Astrocyte (in vitro differentiated cells and primary cell): ENCODE measurements around the gene KRT28. TPM values are rescaled to one million over a fixed set of nuclear protein-coding genes. Genes with fewer than 3 reads are reported as not detected.

Source experiments
- DNase-seq: peaks from one replicate; pipeline ENCODE4 v3.0.0-alpha.2; 2010; ENCODE audit warnings: low read depth
- FAIRE-seq: peaks from 2 replicates; lab custom pipeline; 2011; peaks lifted over from hg19 to GRCh38; lab: Jason Lieb, UNC
- H2AFZ ChIP-seq: 2 replicates; pipeline ENCODE4 v1.6.0; 2012; ENCODE audit warnings: low read depth, low read length, inconsistent platforms
- H3K27ac ChIP-seq: 2 replicates; pipeline ENCODE4 v1.5.1; 2011; ENCODE audit warnings: low read depth, low read length, inconsistent platforms
- H3K27me3 ChIP-seq: 2 replicates; pipeline ENCODE4 v1.6.0; 2011; ENCODE audit warnings: low read length, inconsistent platforms; ENCODE audit not compliant: insufficient read depth
- H3K36me3 ChIP-seq: 2 replicates; pipeline ENCODE4 v1.5.1; 2011; ENCODE audit warnings: low read length, inconsistent platforms; ENCODE audit not compliant: insufficient read depth
- H3K4me1 ChIP-seq: 2 replicates; pipeline ENCODE4 v1.5.1; 2011; ENCODE audit warnings: low read length, inconsistent platforms; ENCODE audit not compliant: insufficient read depth
- H3K4me2 ChIP-seq: 2 replicates; pipeline ENCODE4 v1.6.0; 2012; ENCODE audit warnings: low read length, inconsistent platforms
- H3K4me3 ChIP-seq: 2 replicates; pipeline ENCODE4 v1.5.1; 2011; ENCODE audit warnings: low read depth, mild to moderate bottlenecking, low read length, inconsistent platforms; ENCODE audit not compliant: insufficient read depth
- H3K79me2 ChIP-seq: 2 replicates; pipeline ENCODE4 v1.6.0; 2012; ENCODE audit warnings: mild to moderate bottlenecking, low read length, inconsistent platforms; ENCODE audit not compliant: insufficient read depth
- H3K9ac ChIP-seq: 2 replicates; pipeline ENCODE4 v1.6.0; 2012; ENCODE audit warnings: mild to moderate bottlenecking, low read length, inconsistent platforms
- H3K9me3 ChIP-seq: 2 replicates; pipeline ENCODE4 v1.5.1; 2012; ENCODE audit warnings: low read depth, mild to moderate bottlenecking, low read length, inconsistent platforms; ENCODE audit not compliant: insufficient read depth
- H4K20me1 ChIP-seq: 2 replicates; pipeline ENCODE4 v1.6.0; 2012; ENCODE audit warnings: low read length, inconsistent platforms; ENCODE audit not compliant: insufficient read depth
- H3K27ac Mint-ChIP-seq: one replicate; pipeline ENCODE4 v1.8.0; 2021; ENCODE audit warnings: mild to moderate bottlenecking, mixed read lengths; ENCODE audit not compliant: unreplicated experiment
- H3K27me3 Mint-ChIP-seq: one replicate; pipeline ENCODE4 v1.8.0; 2021; ENCODE audit warnings: low read depth, mixed read lengths; ENCODE audit not compliant: unreplicated experiment
- H3K36me3 Mint-ChIP-seq: one replicate; pipeline ENCODE4 v1.8.0; 2021; ENCODE audit warnings: low read depth, mixed read lengths; ENCODE audit not compliant: unreplicated experiment
- H3K4me1 Mint-ChIP-seq: one replicate; pipeline ENCODE4 v1.8.0; 2021; ENCODE audit warnings: low read depth, mixed read lengths; ENCODE audit not compliant: unreplicated experiment
- H3K4me3 Mint-ChIP-seq: one replicate; pipeline ENCODE4 v1.8.0; 2021; ENCODE audit warnings: mild to moderate bottlenecking, moderate library complexity, mixed read lengths; ENCODE audit not compliant: unreplicated experiment
- H3K9me3 Mint-ChIP-seq: one replicate; pipeline ENCODE4 v1.8.0; 2021; ENCODE audit warnings: mild to moderate bottlenecking, mixed read lengths; ENCODE audit not compliant: unreplicated experiment
- CTCF ChIP-seq: IDR thresholded peaks from 2 replicates; pipeline ENCODE4 v1.5.1; 2011; ENCODE audit warnings: low read depth, mild to moderate bottlenecking, inconsistent platforms, low read length, moderate library complexity; ENCODE audit not compliant: insufficient read depth
- EZH2 ChIP-seq: IDR thresholded peaks from 2 replicates; pipeline ENCODE4 v1.6.1; 2012; ENCODE audit warnings: mild to moderate bottlenecking, low read length, inconsistent platforms; ENCODE audit not compliant: insufficient read depth
- total RNA-seq: library from RNA; stranded (reverse); gene quantifications from 2 replicates; pipeline ENCODE4 v1.2.1, GENCODE V29; 2021

The KRT28 gene
- total RNA-seq, 1 donor from 2014 or later, result not detected

DNA sequence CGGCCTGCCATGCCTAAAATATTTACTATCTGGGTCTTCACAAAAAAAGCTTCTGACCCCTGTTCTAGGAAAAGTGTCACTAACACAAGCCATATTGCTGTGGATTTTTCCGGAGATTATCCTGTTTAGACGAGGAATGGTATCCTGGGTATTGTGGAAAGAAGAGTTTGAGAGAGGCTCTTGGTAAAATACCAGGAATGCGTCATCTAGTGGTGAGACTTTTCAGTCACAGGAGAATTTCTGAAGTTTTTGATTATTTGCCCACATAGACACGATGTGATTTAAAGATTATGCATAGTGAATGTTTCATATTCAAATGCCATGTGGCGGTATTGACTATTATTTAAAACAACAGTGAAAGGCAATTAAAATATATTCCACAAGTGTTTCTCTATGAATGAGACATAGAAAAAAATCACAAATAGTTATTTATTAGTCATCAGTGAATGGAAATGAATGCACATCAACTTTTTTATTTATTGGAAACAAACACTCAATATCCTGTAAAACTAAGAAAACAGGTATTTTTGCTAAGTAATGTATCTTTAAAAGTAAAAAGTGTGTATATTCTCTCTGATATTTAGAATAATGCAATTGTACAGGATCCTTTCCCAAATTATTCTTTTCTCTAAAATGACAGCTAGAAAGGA lies 7.8 kb downstream of the KRT28 start:
- Histone ChIP-seq H3K27me3 (peaks cover 18% of the 10 kb centered on the region), H4K20me1 (no peaks in the 10 kb centered on the region), H3K27ac (no peak overlapping the region), H3K36me3 (no peaks in the 10 kb centered on the region), H3K4me1 (no peaks in the 10 kb centered on the region), H2AFZ (no peak overlapping the region), H3K9me3 (no peaks in the 10 kb centered on the region), H3K4me2 (no peak overlapping the region), H3K79me2 (no peaks in the 10 kb centered on the region), H3K9ac (no peak overlapping the region), H3K4me3 (no peak overlapping the region)
- H3K4me1 Mint-ChIP-seq, result no peaks in the 10 kb centered on the region
- peaks cover 21% of the 10 kb centered on the region for H3K27me3 Mint-ChIP-seq
- FAIRE-seq (peak; percentile 93), DNase-seq (peak; percentile 24)
- H3K4me3 Mint-ChIP-seq, result no peak overlapping the region
- TF ChIP-seq EZH2, result no peak
- TF ChIP-seq CTCF, result peak; percentile 75
- no peaks in the 10 kb centered on the region for H3K36me3 Mint-ChIP-seq
- no peak overlapping the region for H3K27ac Mint-ChIP-seq
- no peaks in the 10 kb centered on the region for H3K9me3 Mint-ChIP-seq

DNA sequence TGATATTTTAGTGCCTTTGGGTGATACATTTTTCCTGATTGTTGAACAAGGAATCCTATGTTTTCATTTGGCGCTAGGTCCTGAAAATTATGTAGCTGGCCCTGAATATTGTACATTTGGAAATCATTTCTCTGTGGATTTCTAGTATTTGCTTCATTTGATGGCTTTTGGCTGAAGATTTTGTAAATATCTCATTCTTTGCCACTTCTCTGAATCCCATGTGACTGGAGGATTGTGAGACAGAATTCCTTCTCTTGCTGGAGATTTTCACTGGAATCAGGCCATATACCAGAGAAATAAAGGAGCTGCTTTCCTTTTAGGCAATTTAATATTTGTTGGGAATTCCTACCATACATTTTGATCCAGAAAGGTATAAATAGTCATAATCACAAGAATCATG lies 8.6 kb downstream of the KRT28 start:
- Histone ChIP-seq H3K36me3 (no peaks in the 10 kb centered on the region), H3K27me3 (peaks cover 17% of the 10 kb centered on the region), H3K9ac (no peak overlapping the region), H3K4me3 (no peak overlapping the region), H2AFZ (no peak overlapping the region), H4K20me1 (no peaks in the 10 kb centered on the region), H3K4me2 (no peak overlapping the region), H3K79me2 (no peaks in the 10 kb centered on the region), H3K4me1 (no peaks in the 10 kb centered on the region), H3K9me3 (no peaks in the 10 kb centered on the region), H3K27ac (no peak overlapping the region)
- Mint-ChIP-seq H3K27ac (no peak overlapping the region), H3K27me3 (peaks cover 17% of the 10 kb centered on the region), H3K4me3 (no peak overlapping the region), H3K4me1 (no peaks in the 10 kb centered on the region), H3K36me3 (no peaks in the 10 kb centered on the region), H3K9me3 (no peaks in the 10 kb centered on the region)
- FAIRE-seq, result no peak
- no peak for TF ChIP-seq CTCF
- no peak for TF ChIP-seq EZH2
- no peak for DNase-seq

DNA sequence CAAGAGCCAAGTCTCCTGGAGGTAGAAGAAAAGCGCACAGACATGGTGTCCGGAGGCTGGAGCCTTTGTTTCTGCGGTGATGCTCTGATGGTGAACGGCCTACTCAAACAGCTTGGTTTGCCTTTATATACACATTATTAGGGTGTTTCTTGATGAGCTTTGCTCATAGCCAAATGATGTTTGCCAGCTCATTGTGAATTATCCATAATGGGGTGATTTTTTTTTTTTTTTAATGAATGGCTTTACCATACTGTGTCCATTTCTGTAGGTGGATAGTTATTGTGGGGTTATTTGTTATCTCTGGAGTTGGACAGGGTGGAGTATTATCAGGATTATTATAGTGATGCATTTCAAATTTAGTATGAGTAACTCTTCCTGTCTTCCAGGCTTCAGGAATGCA lies 17.3 kb downstream of the KRT28 start, which contains the start of gene KRT27:
Gene KRT27, minus strand, starts transcription at position 101 of the 400 bp plus-strand sequence. Its CDS starts 57 bp downstream, at position 44.
- Histone ChIP-seq H3K4me2 (no peak within 1 kb of the TSS), H3K79me2 (no peaks in the 10 kb centered on the region), H3K9ac (no peak within 1 kb of the TSS), H3K4me1 (no peaks in the 10 kb centered on the region), H3K9me3 (no peaks in the 10 kb centered on the region), H4K20me1 (no peaks in the 10 kb centered on the region), H3K27me3 (peaks cover 22% of the 10 kb centered on the region), H3K27ac (no peak within 1 kb of the TSS), H3K4me3 (no peak within 1 kb of the TSS), H3K36me3 (no peaks in the 10 kb centered on the region), H2AFZ (no peak within 1 kb of the TSS)
- Mint-ChIP-seq H3K27me3 (peaks cover 4% of the 10 kb centered on the region), H3K27ac (no peak within 1 kb of the TSS), H3K36me3 (no peaks in the 10 kb centered on the region), H3K4me3 (no peak within 1 kb of the TSS), H3K4me1 (no peaks in the 10 kb centered on the region), H3K9me3 (no peaks in the 10 kb centered on the region)
- TF ChIP-seq CTCF (no peak), EZH2 (no peak)
- FAIRE-seq, result no peak
- no peak for DNase-seq
